ENCODE results near the gene FN1. TPM values are rescaled to one million over a fixed set of nuclear protein-coding genes. Genes with fewer than 3 reads are reported as not detected.

The FN1 gene
- total RNA-seq, 1 experiment from 2014 or later = 102 TPM

DNA sequence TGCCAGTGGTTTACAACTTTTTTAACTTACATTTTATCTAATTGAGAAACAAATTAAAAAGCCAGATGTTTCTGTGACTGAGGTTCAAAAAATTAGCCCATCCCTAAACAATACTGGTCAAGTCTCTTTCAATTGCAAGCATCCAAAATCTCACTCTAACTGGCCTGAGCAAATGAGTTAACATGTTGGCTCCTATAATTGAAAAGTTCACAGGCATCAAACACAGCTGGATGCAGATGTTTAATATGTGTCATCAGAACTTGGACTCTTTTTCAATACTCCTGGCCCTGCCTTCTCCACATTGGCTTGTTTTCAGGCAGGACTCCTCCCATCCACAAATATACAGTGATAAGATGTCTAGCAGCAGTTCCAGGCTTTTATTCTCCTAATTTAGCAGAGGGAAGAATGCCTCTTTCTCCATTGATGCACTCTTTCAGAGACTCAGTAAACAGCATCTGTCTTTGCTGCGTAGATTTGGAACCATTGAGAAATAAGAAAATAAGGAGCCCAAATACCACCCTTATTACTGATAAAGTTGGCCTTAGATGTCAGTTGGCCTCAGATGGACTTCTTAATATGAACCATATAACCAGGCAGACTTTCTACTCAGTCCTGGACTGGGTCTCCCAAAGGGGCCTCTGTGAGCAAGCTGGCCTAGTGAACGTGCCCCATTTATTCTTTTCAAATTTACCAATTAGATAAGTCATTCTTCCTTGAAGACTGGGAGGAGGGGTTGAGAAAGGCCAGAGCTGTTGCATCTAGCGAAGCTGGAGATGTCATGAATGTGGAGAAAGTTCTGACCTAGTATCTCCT is 30.4 kb upstream of the FN1 start:
- Mint-ChIP-seq H3K4me3 (no peak overlapping the region), H3K9me3 (no peaks in the 10 kb centered on the region), H3K36me3 (no peaks in the 10 kb centered on the region), H3K27me3 (ENCODE audit: low read depth) (no peaks in the 10 kb centered on the region), H3K27ac (no peak overlapping the region), H3K4me1 (0 out of 2 replicates have a peak, but pooled peaks cover 4% of the 10 kb centered on the region)
- ATAC-seq = no peak
- ChIA-PET POLR2A (no interaction called here), CTCF (no interaction called here)
- DNase-seq (ENCODE audit: low spot score) = no peak
- no peak for TF ChIP-seq OVOL2 (CRISPR knock-in tag; IDR thresholded peaks at IDR 0.05; ENCODE audit: borderline replicate concordance)

DNA sequence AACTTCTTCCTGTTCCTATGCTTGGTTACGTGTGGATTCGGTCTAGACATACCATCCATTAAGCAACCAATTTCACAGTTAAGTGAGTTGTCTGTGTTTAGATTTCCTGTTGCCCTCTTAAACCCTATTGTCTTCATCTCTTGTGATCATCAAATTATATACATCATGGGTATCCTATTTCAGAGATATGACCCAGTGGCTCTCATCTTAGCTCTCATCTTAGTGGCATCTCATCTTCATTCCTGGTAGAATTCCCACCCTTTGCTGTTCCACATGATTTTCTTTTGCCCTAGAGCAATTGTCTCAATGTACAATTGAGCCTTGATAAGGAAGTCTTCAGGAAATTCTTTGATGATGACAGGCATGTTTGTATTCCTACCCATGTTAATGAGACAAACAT is 29.4 kb upstream of the FN1 start:
- H3K27me3 Mint-ChIP-seq (ENCODE audit: low read depth) = no peaks in the 10 kb centered on the region
- POLR2A ChIA-PET = no interaction called here

DNA sequence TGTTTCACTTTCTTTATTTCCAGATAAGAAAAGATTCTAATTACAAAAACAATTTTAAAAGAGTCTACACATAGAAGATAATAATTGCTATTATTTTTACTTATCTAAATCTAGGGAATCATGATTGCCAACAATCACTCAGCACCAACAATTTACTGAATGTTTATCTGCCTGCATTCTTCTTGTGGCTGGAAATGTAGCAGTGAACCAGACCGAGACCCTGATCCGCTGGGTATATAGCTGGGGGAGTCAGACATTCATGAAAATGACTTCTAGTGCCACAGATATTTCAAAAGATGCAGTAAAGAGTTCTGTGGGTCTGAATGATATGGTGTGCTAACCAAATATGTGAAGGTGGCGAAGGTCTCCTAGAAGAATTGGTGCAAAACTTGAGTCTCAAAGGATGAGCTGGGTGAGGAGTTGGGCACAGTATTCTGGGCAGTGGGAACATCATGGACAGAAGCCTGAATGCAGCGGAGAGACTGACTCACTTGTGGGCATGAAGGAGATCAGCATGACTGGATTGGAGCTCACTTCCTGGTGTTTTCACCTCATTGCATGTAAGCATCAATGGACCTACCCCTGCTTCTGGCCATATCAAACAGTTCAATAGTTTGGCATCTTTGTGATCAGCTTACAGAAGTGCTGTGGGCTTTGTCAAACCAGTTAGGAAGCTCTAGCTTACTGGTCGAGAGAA is 26.1 kb upstream of the FN1 start:
- Mint-ChIP-seq H3K4me3 (no peak overlapping the region), H3K27ac (no peak overlapping the region), H3K4me1 (0 out of 2 replicates have a peak, but pooled peaks cover 4% of the 10 kb centered on the region), H3K27me3 (ENCODE audit: low read depth) (no peaks in the 10 kb centered on the region), H3K36me3 (no peaks in the 10 kb centered on the region), H3K9me3 (no peaks in the 10 kb centered on the region)
- no peak for ATAC-seq
- ChIA-PET POLR2A (no interaction called here), CTCF (no interaction called here)
- TF ChIP-seq, protein P1, sequence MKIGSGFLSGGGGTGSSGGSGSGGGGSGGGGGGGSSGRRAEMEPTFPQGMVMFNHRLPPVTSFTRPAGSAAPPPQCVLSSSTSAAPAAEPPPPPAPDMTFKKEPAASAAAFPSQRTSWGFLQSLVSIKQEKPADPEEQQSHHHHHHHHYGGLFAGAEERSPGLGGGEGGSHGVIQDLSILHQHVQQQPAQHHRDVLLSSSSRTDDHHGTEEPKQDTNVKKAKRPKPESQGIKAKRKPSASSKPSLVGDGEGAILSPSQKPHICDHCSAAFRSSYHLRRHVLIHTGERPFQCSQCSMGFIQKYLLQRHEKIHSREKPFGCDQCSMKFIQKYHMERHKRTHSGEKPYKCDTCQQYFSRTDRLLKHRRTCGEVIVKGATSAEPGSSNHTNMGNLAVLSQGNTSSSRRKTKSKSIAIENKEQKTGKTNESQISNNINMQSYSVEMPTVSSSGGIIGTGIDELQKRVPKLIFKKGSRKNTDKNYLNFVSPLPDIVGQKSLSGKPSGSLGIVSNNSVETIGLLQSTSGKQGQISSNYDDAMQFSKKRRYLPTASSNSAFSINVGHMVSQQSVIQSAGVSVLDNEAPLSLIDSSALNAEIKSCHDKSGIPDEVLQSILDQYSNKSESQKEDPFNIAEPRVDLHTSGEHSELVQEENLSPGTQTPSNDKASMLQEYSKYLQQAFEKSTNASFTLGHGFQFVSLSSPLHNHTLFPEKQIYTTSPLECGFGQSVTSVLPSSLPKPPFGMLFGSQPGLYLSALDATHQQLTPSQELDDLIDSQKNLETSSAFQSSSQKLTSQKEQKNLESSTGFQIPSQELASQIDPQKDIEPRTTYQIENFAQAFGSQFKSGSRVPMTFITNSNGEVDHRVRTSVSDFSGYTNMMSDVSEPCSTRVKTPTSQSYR (CRISPR knock-in tag; IDR thresholded peaks at IDR 0.05) = no peak
- TF ChIP-seq NR1H2 (CRISPR knock-in tag; IDR thresholded peaks at IDR 0.05) (no peak), FOXP1 (CRISPR knock-in tag; IDR thresholded peaks at IDR 0.05; ENCODE audit: borderline replicate concordance) (no peak), ZNF263 (CRISPR knock-in tag; IDR thresholded peaks at IDR 0.05; ENCODE audit: low read depth) (no peak), RELA (CRISPR knock-in tag; IDR thresholded peaks at IDR 0.05; ENCODE audit: borderline replicate concordance) (no peak), SMAD3 (CRISPR knock-in tag; IDR thresholded peaks at IDR 0.05; ENCODE audit: borderline replicate concordance) (no peak)
- no peak for DNase-seq (ENCODE audit: low spot score)

More for the DNA sequence above, 29.4 kb upstream of the FN1 start:
- Mint-ChIP-seq H3K4me1 (0 out of 2 replicates have a peak, but pooled peaks cover 4% of the 10 kb centered on the region), H3K4me3 (no peak overlapping the region), H3K9me3 (no peaks in the 10 kb centered on the region), H3K27ac (no peak overlapping the region), H3K36me3 (no peaks in the 10 kb centered on the region)
- DNase-seq (ENCODE audit: low spot score) = no peak
- TF ChIP-seq ZBTB21 (CRISPR knock-in tag; IDR thresholded peaks at IDR 0.05; ENCODE audit: borderline replicate concordance) = no peak
- no peak for TF ChIP-seq GRHL2 (CRISPR knock-in tag; IDR thresholded peaks at IDR 0.05; ENCODE audit: insufficient replicate concordance, severe bottlenecking)
- TF ChIP-seq NR1H2 (CRISPR knock-in tag; IDR thresholded peaks at IDR 0.05) = no peak
- TF ChIP-seq, protein P2, sequence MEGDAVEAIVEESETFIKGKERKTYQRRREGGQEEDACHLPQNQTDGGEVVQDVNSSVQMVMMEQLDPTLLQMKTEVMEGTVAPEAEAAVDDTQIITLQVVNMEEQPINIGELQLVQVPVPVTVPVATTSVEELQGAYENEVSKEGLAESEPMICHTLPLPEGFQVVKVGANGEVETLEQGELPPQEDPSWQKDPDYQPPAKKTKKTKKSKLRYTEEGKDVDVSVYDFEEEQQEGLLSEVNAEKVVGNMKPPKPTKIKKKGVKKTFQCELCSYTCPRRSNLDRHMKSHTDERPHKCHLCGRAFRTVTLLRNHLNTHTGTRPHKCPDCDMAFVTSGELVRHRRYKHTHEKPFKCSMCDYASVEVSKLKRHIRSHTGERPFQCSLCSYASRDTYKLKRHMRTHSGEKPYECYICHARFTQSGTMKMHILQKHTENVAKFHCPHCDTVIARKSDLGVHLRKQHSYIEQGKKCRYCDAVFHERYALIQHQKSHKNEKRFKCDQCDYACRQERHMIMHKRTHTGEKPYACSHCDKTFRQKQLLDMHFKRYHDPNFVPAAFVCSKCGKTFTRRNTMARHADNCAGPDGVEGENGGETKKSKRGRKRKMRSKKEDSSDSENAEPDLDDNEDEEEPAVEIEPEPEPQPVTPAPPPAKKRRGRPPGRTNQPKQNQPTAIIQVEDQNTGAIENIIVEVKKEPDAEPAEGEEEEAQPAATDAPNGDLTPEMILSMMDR (IDR thresholded peaks at IDR 0.05) = no peak
- CTCF ChIA-PET = interaction anchor here (0.6 kb wide), 1 partner anchor 363 kb away, joined by 3 read pairs; no protein-coding TSS in a partner anchor
- 0 out of 2 replicates have a peak, but pooled peaks have one; percentile 28 for ATAC-seq

DNA sequence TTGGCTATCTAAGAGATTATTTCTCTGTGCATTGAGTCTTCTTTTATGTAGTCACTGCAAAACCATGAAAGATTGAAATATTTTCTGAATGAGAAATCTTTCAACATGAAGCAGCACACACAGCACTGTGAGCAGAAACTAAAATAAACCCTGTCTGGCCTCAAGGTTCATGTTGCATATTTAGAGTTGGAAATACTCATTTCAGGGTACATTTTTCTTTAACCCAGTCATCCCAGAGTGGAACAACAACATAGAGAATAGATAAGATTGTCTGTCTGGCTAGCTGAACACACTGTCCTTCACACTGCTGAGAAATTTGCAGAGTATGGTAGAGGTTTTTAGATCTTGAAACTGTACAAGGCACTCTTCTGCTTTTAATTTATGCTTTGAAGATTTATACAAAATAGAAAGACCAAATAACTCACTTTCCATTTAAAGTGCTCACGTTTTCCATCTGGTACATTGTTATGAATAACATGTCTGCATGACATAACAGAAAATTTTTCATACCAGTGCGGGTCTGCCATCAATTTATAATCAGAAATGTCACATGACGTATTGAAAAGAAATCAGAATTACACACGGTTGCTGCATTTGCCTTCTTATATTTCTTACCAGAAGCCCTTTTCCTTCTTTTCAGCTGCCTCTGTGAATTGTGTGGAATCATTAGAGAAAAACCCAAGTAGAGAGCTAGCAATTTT is 25.0 kb upstream of the FN1 start:
- H3K27me3 Mint-ChIP-seq (ENCODE audit: low read depth) = no peaks in the 10 kb centered on the region
- TF ChIP-seq, protein P3, sequence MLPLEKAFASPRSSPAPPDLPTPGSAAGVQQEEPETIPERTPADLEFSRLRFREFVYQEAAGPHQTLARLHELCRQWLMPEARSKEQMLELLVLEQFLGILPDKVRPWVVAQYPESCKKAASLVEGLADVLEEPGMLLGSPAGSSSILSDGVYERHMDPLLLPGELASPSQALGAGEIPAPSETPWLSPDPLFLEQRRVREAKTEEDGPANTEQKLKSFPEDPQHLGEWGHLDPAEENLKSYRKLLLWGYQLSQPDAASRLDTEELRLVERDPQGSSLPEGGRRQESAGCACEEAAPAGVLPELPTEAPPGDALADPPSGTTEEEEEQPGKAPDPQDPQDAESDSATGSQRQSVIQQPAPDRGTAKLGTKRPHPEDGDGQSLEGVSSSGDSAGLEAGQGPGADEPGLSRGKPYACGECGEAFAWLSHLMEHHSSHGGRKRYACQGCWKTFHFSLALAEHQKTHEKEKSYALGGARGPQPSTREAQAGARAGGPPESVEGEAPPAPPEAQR (CRISPR knock-in tag; IDR thresholded peaks at IDR 0.05) = no peak
- TF ChIP-seq, protein P4, sequence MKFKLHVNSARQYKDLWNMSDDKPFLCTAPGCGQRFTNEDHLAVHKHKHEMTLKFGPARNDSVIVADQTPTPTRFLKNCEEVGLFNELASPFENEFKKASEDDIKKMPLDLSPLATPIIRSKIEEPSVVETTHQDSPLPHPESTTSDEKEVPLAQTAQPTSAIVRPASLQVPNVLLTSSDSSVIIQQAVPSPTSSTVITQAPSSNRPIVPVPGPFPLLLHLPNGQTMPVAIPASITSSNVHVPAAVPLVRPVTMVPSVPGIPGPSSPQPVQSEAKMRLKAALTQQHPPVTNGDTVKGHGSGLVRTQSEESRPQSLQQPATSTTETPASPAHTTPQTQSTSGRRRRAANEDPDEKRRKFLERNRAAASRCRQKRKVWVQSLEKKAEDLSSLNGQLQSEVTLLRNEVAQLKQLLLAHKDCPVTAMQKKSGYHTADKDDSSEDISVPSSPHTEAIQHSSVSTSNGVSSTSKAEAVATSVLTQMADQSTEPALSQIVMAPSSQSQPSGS (CRISPR knock-in tag; IDR thresholded peaks at IDR 0.05; ENCODE audit: borderline replicate concordance, low read depth) = no peak
- TF ChIP-seq, protein P5, sequence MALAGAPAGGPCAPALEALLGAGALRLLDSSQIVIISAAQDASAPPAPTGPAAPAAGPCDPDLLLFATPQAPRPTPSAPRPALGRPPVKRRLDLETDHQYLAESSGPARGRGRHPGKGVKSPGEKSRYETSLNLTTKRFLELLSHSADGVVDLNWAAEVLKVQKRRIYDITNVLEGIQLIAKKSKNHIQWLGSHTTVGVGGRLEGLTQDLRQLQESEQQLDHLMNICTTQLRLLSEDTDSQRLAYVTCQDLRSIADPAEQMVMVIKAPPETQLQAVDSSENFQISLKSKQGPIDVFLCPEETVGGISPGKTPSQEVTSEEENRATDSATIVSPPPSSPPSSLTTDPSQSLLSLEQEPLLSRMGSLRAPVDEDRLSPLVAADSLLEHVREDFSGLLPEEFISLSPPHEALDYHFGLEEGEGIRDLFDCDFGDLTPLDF (CRISPR knock-in tag; IDR thresholded peaks at IDR 0.05) = no peak
- TF ChIP-seq ESRRA (CRISPR knock-in tag; IDR thresholded peaks at IDR 0.05; ENCODE audit: borderline replicate concordance) (no peak), FOXP1 (CRISPR knock-in tag; IDR thresholded peaks at IDR 0.05; ENCODE audit: borderline replicate concordance) (no peak), TEAD1 (CRISPR knock-in tag; IDR thresholded peaks at IDR 0.05) (no peak), NFYB (CRISPR knock-in tag; conservative IDR thresholded peaks at IDR 0.05; ENCODE audit: low read depth) (no peak), ZNF121 (CRISPR knock-in tag; IDR thresholded peaks at IDR 0.05) (no peak)

More for the DNA sequence above, 25.0 kb upstream of the FN1 start:
- POLR2A ChIA-PET = no interaction called here
- Mint-ChIP-seq H3K9me3 (no peaks in the 10 kb centered on the region), H3K4me1 (0 out of 2 replicates have a peak, but pooled peaks cover 4% of the 10 kb centered on the region), H3K4me3 (no peak overlapping the region), H3K27ac (no peak overlapping the region), H3K36me3 (no peaks in the 10 kb centered on the region)
- CTCF ChIA-PET = no interaction called here
- no peak for ATAC-seq
- no peak for DNase-seq (ENCODE audit: low spot score)

All from WTC11 (cell line).